NB4 (cell line): ENCODE results near the gene PIP5K1B.

Experiments used
- POLR2A ChIP-seq: IDR thresholded peaks from 2 replicates; pipeline ENCODE4 v1.6.1; 2011; ENCODE audit warnings: mild to moderate bottlenecking; ENCODE audit not compliant: insufficient read length; ENCODE audit errors: extremely low read depth
- TF ChIP-seq, protein P1 (sequence below): IDR thresholded peaks from one replicate; pipeline ENCODE4 v1.5.1; 2012; ENCODE audit warnings: low read depth, low read length

DNA sequence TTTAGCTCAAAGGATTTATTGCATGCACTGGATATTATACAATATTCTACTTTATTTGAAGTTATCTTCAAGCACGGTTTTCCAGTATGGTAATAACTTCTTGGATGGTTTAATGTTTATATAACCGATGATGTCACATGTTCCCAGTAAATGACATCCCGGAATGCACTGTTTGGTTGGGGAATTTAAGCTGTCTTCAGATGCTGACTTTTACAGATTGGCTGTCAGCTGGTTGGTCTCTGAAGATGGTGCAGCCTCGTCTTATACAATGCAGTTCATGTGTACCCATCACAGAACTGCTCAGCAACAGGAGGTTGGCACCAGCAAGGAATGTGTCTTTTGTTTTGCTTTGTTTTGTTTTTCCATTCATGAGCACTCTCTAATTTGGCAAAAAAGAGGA lies 165.0 kb downstream of the PIP5K1B start:
- no peak for TF ChIP-seq POLR2A
- TF ChIP-seq, protein P1, sequence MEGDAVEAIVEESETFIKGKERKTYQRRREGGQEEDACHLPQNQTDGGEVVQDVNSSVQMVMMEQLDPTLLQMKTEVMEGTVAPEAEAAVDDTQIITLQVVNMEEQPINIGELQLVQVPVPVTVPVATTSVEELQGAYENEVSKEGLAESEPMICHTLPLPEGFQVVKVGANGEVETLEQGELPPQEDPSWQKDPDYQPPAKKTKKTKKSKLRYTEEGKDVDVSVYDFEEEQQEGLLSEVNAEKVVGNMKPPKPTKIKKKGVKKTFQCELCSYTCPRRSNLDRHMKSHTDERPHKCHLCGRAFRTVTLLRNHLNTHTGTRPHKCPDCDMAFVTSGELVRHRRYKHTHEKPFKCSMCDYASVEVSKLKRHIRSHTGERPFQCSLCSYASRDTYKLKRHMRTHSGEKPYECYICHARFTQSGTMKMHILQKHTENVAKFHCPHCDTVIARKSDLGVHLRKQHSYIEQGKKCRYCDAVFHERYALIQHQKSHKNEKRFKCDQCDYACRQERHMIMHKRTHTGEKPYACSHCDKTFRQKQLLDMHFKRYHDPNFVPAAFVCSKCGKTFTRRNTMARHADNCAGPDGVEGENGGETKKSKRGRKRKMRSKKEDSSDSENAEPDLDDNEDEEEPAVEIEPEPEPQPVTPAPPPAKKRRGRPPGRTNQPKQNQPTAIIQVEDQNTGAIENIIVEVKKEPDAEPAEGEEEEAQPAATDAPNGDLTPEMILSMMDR, result no peak
